HepG2 (cell line): ENCODE data around the gene CNEP1R1. TPM values are rescaled to one million over a fixed set of nuclear protein-coding genes. Genes with fewer than 3 reads are reported as not detected.
A peak's percentile ranks its signal among the peaks of the same experiment; 100 is the strongest.

Experiments
- CTCF ChIP-seq: sonication (generic); formaldehyde crosslinking; IDR thresholded peaks from 2 replicates; pipeline ENCODE4 v1.5.0; 2020; ENCODE audit warnings: mild to moderate bottlenecking, missing genetic modification reagents, moderate library complexity
- ELF4 ChIP-seq: sonication (generic); formaldehyde crosslinking; IDR thresholded peaks from 2 replicates; pipeline ENCODE4 v1.5.0; 2020; ENCODE audit warnings: missing genetic modification reagents, mild to moderate bottlenecking, moderate library complexity, borderline replicate concordance
- GPN1 ChIP-seq: sonication (generic); formaldehyde crosslinking; IDR thresholded peaks from 2 replicates; pipeline ENCODE4 v1.5.1; 2020; ENCODE audit warnings: missing genetic modification reagents, borderline replicate concordance
- IKZF1 ChIP-seq: fragments of 450-650 bp; IDR thresholded peaks from 2 replicates; pipeline ENCODE4 v1.7.1; 2016
- IRF9 ChIP-seq: sonication (generic); formaldehyde crosslinking; IDR thresholded peaks from 2 replicates; pipeline ENCODE4 v1.8.0; 2022; ENCODE audit warnings: missing genetic modification reagents, mild to moderate bottlenecking, borderline replicate concordance
- ISL2 ChIP-seq: sonication (generic); formaldehyde crosslinking; IDR thresholded peaks from 2 replicates; pipeline ENCODE4 v1.5.0; 2020; ENCODE audit warnings: missing genetic modification reagents
- JARID2 ChIP-seq: sonication (generic); formaldehyde crosslinking; IDR thresholded peaks from 2 replicates; pipeline ENCODE4 v1.8.1; 2023; ENCODE audit warnings: missing genetic modification reagents, inconsistent platforms; ENCODE audit not compliant: insufficient replicate concordance
- MAX ChIP-seq: IDR thresholded peaks from 2 replicates; pipeline ENCODE4 v1.6.1; 2012; ENCODE audit warnings: inconsistent platforms
- PCBP1 ChIP-seq: fragments of 200-400 bp; formaldehyde crosslinking; IDR thresholded peaks from 2 replicates; pipeline ENCODE4 v1.6.1; 2017; ENCODE audit warnings: mild to moderate bottlenecking, low read depth, low read length, borderline replicate concordance
- RCOR2 ChIP-seq: IDR thresholded peaks from 2 replicates; pipeline ENCODE4 v1.6.1; 2016; ENCODE audit warnings: missing biosample characterization, missing genetic modification reagents
- SALL1 ChIP-seq: sonication (generic); formaldehyde crosslinking; IDR thresholded peaks from 2 replicates; pipeline ENCODE4 v1.8.0; 2022; ENCODE audit warnings: mild to moderate bottlenecking, missing genetic modification reagents
- WIZ ChIP-seq: sonication (generic); formaldehyde crosslinking; IDR thresholded peaks from 2 replicates; pipeline ENCODE4 v1.5.1; 2020; ENCODE audit warnings: mild to moderate bottlenecking, missing genetic modification reagents
- ZBTB1 ChIP-seq: sonication (generic); formaldehyde crosslinking; IDR thresholded peaks from 2 replicates; pipeline ENCODE4 v1.4.0; 2020; ENCODE audit warnings: missing genetic modification reagents, borderline replicate concordance
- ZBTB38 ChIP-seq: sonication (generic); formaldehyde crosslinking; IDR thresholded peaks from 2 replicates; pipeline ENCODE4 v1.5.1; 2020; ENCODE audit warnings: mild to moderate bottlenecking, missing genetic modification reagents
- ZFP1 ChIP-seq: IDR thresholded peaks from 2 replicates; pipeline ENCODE4 v1.6.1; 2016
- ZNF136 ChIP-seq: sonication (generic); formaldehyde crosslinking; IDR thresholded peaks from 2 replicates; pipeline ENCODE4 v1.8.1; 2022; ENCODE audit warnings: low read depth, mild to moderate bottlenecking, moderate library complexity, missing genetic modification reagents
- ZNF614 ChIP-seq: IDR thresholded peaks from 2 replicates; pipeline ENCODE4 v1.6.1; 2018; ENCODE audit warnings: missing biosample characterization, missing genetic modification reagents, inconsistent platforms, borderline replicate concordance
- ZNF652 ChIP-seq: IDR thresholded peaks from 2 replicates; pipeline ENCODE4 v1.6.1; 2016; ENCODE audit warnings: low read depth, borderline replicate concordance
- ZNF772 ChIP-seq: sonication (generic); formaldehyde crosslinking; IDR thresholded peaks from 2 replicates; pipeline ENCODE4 v1.5.0; 2020; ENCODE audit warnings: mild to moderate bottlenecking, missing genetic modification reagents
- ZSCAN25 ChIP-seq: sonication (generic); formaldehyde crosslinking; IDR thresholded peaks from 2 replicates; pipeline ENCODE4 v1.8.0; 2022; ENCODE audit warnings: mild to moderate bottlenecking, missing genetic modification reagents
- ZSCAN31 ChIP-seq: sonication (generic); formaldehyde crosslinking; IDR thresholded peaks from 2 replicates; pipeline ENCODE4 v1.5.0; 2020; ENCODE audit warnings: low read depth, mild to moderate bottlenecking, missing genetic modification reagents
- polyA plus RNA-seq, 8 experiments: library from polyadenylated mRNA; depleted of rRNA in 3 of 8; stranded (reverse) in 7 of 8; unstranded in 1 of 8; fragments of >200 nt; fragmentation: Illumina TruSeq in 4 of 8; extraction: Trizol in 4 of 8; gene quantifications; 2 replicates each; pipeline versions ENCODE4 v1.2.1 to v1.2.3, GENCODE V29; 2011 to 2016; ENCODE audit warnings: low read depth in 4 of 8, missing spikeins in 1 of 8, mixed read lengths in 1 of 8; ENCODE audit not compliant: insufficient read depth in 1 of 8
- total RNA-seq, 5 experiments: library from RNA; depleted of rRNA; stranded (reverse); fragments of >200 nt; fragmentation: Illumina TruSeq; extraction: Trizol; gene quantifications; 2 replicates each; pipeline ENCODE4 v1.2.3, GENCODE V29; 2016; ENCODE audit warnings: low read depth in 1 of 5

CNEP1R1 gene
- total and polyA plus RNA-seq, 2 of the 13 experiments (the other 11 are each of a cell fraction or from before 2014, with no cell fraction given), result 23.6 to 26.8 TPM

GRCh38 chr16:50067290-50067853 is 42.3 kb downstream of the CNEP1R1 start (continued):
- no peak for TF ChIP-seq ZNF614 (CRISPR knock-in tag)
- TF ChIP-seq SALL1 (CRISPR knock-in tag), result no peak; the same call in 1 of the 2 replicates
- 0 out of 2 replicates have a peak, but pooled peaks have one; percentile 28 for TF ChIP-seq ZNF136 (CRISPR knock-in tag)
- TF ChIP-seq ZSCAN31, result no peak
- TF ChIP-seq PCBP1, result no peak
- no peak for TF ChIP-seq IRF9
- no peak for TF ChIP-seq ZFP1
- TF ChIP-seq ELF4, result no peak
- TF ChIP-seq ZNF772, result no peak
- TF ChIP-seq CTCF (CRISPR knock-in tag), result peak; percentile 62
- TF ChIP-seq ZBTB38 (CRISPR knock-in tag), result no peak
- no peak for TF ChIP-seq ZBTB1 (CRISPR knock-in tag)
- TF ChIP-seq WIZ (CRISPR knock-in tag), result no peak
- TF ChIP-seq ZNF652 (CRISPR knock-in tag), result no peak
- TF ChIP-seq IKZF1, result no peak
- no peak for TF ChIP-seq JARID2 (CRISPR knock-in tag)
- TF ChIP-seq GPN1 (CRISPR knock-in tag), result no peak
- peak; percentile 96 for TF ChIP-seq ZSCAN25 (CRISPR knock-in tag)
- no peak for TF ChIP-seq MAX
- TF ChIP-seq ISL2 (CRISPR knock-in tag), result no peak
- TF ChIP-seq RCOR2 (CRISPR knock-in tag), result no peak
- TF ChIP-seq, all 625 proteins: peak for 19
